ENCODE measurements around the gene NEUROD2.

The NEUROD2 gene

DNA sequence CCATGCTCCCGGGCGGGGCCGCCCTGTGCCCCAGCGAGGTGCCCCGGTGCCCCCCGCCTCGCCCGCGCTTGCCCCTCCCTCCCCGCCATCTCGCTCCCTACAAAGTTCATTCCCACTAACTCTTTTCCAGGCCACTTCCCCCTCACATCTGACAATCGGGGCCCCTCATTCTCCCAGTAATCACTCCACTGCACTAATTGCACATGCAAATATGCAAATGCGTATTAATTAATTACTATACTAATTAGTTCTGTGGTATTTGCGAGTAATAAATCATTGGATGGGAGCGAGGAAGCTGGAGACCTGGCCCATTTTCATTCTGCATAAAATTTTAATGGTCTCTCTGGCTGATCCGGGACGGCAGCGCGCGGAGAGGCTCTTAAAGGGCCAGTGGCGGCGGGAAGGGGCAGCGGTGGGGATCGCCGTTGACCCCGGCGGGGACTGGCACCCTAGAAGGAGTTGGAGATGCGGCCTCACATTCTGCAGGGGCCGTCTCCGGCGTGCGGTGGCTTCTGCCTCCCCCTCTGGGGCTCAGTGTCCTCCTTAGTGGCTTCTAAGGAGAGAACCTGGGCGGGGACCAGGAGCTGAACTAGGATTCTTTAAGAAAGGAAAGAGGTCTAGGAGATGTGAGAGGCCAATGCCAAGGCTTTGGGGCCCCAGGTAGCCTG, 10.7 kb upstream of the NEUROD2 start:
- DNase-seq (ENCODE audit: low spot score): no peak

DNA sequence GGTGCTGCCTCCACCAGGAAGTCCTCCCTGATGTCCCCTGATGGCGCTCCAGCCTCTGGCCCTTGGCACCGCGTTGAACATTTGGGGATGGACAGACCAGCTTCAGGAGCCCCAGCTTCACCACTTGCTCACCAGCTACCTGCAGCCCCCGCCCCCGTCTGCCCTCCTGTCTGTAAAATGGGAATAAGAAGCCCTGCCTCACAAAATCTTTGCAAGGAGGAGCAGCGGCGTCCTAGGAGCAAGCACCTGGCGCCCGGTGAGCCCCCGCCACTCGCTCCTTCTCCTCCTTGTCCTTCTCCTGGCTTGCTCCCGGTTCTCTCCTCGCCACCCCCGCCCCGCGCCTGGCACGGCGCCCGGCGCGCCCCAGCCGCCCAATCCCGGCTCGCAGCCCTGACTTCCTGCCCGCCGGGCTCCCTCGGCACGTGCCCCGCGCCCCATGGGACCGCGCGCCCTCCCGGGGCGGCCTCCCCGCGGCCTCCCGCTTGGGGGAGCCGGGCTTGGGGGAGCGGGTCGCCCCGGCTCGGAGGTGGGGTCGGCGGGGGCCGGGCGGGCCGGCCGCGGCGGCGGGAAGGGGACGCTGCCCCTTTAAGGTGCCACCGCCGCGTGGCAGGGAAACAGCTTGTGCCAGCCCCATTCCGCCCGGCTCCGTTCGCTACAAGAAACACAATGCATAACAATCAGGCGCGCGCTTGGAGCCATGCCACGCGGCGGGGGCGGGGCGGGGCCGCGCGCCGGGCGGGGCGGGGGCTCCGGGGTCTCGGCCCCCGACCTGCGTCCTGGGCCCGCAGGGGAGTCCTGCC, 9.9 kb upstream of the NEUROD2 start:
- no peak for DNase-seq (ENCODE audit: low spot score)

- DNase-seq (ENCODE audit: low spot score): no peak
Measured at GRCh38 chr17:39617100-39617445, 9.4 kb upstream of the NEUROD2 start.

DNA sequence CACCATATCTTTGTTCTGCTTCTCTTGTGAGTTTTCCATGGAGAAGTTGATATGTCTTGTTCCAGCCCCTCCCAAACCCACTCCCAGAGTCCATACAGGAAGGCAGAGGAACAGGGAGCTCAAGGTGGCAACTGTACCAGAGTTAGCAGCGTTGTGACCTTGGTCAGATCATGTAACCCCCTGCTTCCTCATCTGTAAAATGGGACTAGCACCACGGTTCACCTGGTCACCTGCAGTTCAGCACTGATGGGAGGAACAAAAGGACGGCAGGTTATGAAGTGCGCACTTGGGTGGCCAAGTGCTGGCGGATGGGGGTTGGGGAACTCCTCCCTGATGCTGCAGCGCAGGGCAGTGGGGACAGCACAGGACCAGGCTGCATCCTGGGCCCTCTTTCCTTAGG, 7.7 kb upstream of the NEUROD2 start:
- DNase-seq (ENCODE audit: low spot score): no peak

GRCh38 chr17:39614545-39615157, 6.9 kb upstream of the NEUROD2 start:
- DNase-seq (ENCODE audit: low spot score): no peak

DNA sequence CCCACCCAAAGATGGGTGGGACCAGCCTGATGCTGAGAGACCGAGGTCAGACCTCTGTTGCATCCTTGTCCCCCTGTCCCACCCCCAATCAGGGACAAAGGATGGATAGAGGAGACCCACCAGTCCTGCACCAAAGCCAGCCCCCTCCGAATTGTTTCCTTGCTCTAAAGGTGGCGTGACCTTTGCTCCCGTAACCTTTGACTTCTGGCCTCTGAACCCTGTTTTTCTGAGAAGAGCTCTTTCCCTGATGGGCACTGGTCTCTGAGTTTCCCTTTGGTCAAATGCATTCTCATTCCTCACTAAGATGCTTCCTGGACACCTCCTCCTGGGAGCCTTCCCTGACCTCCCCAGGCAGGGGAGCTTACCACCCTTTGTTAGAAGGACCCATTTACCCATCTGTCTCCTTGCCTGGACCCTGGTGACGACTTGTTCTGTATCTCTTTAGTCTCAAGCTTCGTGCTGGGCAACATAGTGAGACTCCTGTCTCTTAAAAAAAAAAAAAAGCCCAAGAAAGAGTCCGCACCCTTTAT, 5.3 kb upstream of the NEUROD2 start:
- DNase-seq (ENCODE audit: low spot score): no peak

DNA sequence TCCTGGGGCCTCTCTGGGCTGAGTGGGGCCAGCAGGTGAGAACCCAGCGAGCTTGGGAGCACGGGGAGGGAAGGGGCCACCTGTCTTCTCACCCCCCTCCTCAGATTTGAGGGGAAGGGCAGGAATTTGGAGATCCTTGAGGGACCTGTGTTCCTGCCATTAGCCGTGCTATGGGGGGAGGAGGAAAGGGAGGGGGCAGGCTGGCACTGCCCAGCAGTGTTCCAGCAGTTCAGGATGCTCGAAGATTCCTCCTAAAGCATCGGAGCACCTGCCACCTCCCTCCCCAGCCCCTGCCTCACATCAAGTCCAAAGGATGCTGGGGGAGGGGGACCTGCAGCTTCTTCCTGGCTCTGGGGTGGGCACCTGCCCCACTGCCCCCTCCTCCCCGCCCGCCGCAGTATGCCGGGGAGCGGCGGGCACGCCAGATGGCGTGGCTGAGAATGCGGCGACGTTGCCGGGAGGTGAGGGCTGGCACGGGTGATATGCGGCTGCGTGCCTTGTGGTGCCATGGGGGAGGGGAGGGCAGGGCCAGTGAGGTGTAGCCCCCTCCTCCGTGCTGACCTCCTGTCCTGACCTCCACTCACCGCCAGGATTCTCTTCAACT, 4.7 kb upstream of the NEUROD2 start:
- no peak for DNase-seq (ENCODE audit: low spot score)

DNA sequence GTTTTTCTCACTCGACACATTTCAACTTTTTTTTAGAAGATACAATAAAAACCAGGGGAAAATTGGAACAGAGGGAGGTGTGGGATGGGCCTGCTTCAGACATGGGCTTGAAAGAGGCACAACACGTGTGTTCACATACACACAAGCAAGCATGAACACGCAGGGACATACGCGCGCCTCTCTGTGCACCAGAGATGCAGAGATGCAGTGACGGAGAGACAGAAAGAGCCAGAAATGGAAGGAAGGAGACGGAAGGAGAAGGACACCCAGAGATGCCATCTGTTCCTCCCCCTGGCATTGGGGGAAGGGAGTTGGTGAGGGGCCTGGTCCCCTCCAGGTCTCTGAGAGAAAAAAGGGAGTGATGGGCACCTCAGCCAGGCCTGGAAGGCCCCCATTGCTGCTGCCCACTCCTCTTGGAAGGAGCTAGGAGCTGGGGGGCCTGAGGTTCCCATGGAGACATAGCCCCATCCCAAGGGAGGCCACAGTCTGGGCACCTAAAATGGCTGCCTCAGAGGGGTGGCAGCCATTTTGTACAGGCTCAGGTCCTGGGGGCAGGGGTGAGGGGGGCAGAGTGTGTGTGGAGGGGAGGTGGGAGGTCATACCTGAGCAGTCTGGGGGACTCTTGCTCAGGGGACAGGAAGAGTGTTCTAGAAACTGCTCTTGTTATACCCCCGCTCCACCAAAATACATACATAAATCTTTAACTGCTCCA, 3.8 kb upstream of the NEUROD2 start:
- DNase-seq (ENCODE audit: low spot score): no peak

GRCh38 chr17:39609416-39610025, 1.8 kb upstream of the NEUROD2 start:
- DNase-seq (ENCODE audit: low spot score): no peak

DNA sequence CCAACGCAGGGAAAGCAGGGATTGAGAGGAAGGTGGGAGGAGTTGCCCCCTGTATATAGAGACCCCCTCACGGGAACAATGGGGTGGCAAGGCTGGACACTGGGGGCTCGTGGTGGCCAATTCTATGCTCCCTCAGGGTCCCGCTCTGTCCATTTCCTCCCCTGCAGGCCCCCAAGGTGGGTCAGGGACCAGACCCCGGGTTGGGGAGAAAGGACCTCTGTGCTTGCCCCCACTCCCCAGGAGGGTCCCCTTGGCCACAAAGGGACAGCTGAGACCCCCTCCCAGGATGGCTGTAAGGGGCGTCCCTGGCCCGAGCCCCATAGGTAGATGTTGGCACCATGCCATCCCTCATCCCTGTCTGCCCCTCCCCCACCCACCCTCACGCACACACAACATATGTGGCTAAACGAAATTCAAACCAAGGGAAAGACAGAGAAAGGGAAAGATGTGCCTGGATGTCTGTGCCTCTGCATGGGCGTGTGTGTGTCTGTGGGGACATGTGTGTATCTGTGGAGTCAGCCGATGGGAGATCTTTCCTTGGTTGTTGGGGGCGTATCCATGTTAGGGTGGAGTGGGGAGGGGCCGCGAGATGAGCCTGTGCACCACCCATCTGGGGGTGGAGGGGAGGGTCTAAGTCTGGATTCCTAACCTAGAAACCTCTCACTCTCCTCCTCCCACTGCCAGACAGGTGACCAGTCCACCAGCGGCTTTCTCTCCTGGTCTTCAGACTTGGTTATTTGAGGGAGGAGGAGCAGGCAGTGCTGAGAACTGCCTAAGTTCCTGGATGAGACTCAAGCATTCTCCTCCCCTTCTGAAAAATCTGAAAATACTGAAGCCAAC, 642 bp upstream of the NEUROD2 start:
- DNase-seq (ENCODE audit: low spot score): no peak

GRCh38 chr17:39607057-39607850, 466 bp downstream of the NEUROD2 start:
- no peak for DNase-seq (ENCODE audit: low spot score)

DNA sequence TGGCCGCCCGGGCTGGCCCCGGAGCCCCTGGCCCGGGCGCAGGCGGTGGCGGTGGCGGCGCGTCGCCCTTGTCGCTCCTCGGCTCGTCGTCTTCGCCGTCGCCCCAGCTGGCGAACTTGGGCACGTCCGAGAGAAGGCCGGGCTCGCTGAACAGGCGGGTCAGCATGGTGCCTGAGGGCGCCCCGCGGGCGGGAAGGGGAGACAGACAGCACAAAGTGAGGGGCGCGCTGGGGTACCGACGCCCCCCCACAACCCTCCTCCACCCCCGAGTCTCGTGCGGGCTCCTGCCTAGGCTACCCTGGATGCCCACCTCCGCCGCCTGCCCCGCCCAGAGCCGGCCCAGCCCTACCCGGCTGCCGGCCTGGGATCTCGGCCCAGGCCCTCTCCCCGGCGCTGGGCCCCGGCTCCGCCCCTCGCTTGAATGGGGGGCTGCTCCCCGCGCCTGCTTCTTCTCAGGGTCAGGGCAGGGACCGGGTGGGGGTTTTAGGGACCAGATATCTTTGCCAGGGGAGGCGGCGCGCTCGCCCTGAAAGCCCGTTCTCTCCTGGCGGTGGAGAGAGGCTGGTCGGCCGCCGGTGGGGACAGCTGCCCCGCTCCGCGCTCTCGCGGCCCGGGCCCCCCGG, 1.2 kb downstream of the NEUROD2 start:
- DNase-seq (ENCODE audit: low spot score): no peak

DNA sequence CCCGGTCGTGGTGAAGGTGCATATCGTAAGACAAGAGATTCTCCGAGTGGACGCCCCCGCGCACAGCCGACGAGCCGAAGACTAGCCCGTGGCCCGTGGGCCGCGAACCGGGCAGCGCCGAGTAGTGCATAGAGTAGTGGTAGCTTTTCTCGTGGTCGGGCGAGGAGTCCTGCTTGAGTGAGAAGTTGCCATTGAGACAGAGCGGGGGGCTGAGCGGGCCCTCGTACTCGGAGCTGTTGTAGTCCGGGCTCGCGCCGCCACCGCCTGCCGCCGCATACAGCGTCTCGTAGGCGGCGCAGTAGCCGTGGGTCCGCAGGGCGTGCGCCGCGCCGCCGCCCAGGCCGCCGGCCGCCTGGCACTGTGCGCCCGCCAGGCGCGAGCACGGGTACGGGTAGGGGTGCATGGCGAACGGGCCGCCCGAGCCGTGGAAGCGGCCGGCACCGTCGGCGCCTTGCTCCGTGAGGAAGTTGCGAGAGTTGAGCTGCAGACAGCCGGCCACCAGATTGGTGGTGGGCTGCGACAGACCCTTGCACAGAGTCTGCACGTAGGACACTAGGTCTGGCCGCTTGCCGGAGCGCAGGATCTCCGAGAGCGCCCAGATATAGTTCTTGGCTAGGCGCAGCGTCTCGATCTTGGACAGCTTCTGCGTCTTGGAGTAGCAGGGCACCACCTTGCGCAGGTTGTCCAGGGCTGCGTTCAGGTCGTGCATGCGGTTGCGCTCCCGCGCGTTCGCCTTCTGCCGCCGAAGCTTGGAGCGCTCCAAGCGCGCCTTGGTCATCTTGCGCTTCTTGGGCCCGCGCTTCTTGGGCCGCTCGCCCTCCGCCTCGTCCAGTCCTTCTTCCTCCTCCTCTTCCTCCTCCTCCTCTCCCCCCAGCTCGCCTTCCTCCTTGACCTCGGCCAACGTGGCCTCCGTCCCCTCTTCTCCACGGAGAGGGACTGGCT, 2.0 kb downstream of the NEUROD2 start:
- DNase-seq (ENCODE audit: low spot score): no peak

DNA sequence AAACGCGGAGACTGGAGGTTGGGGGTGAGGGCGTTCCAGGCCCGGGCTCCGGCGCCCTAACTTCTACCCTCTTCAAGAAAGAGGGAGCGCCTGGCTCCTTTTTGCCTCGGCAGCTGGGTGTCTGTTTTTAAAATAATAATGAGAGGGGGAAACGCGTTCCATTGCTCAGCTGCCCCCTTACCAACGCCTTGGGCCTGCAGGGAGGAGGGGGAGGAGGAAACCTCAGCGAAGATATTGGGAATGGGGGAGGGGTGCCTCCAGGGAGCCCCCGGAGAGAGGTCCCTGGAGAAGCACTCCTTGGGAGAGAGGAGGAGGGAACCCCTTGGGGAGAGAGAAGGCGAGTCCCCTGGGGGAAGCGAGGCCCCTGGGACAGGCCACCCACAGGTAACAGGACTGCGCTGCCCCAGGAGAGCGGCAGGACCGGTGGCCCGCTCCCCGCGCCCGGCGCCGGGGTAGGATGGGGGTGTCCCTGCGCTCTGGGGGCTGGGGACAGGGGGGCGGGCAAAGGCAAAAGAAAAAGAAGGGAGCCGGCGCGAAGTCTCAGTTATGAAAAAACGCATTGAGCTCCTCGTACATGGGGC, 2.7 kb downstream of the NEUROD2 start:
- DNase-seq (ENCODE audit: low spot score): no peak

DNA sequence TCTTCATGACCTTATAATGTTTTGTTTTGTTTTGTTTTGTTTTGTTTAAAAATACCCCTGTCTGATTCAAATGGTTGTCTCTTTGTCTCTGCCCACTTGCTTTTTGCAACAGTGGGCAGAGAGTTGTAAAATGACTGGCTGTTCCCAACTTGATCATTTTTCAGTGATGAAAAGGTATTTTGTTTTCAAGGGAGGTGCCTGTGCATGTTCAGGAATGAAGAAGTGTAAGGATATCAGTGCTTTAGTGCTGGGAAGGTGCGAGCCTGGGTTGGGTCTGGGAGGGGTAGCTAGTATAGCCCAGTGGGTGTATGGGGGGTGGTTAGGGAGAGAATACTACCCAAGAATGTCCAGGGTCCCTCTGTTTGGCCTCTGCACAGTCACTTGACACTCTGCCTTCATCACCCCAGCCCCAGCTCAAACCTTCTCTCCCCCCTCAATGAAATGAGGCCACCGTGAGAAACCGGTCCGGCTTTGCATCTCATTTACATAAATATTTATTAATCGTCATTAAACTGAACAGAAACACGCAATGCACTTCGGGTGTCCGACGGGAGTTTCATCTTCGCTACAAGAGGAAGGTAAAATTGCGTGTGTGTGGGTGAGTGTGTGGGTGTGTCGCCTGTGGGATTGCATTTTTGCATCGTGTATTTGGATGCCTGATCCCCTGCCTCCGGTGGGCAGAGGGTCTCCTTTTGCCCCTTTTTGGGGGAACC, 4.3 kb downstream of the NEUROD2 start:
- no peak for DNase-seq (ENCODE audit: low spot score)

DNA sequence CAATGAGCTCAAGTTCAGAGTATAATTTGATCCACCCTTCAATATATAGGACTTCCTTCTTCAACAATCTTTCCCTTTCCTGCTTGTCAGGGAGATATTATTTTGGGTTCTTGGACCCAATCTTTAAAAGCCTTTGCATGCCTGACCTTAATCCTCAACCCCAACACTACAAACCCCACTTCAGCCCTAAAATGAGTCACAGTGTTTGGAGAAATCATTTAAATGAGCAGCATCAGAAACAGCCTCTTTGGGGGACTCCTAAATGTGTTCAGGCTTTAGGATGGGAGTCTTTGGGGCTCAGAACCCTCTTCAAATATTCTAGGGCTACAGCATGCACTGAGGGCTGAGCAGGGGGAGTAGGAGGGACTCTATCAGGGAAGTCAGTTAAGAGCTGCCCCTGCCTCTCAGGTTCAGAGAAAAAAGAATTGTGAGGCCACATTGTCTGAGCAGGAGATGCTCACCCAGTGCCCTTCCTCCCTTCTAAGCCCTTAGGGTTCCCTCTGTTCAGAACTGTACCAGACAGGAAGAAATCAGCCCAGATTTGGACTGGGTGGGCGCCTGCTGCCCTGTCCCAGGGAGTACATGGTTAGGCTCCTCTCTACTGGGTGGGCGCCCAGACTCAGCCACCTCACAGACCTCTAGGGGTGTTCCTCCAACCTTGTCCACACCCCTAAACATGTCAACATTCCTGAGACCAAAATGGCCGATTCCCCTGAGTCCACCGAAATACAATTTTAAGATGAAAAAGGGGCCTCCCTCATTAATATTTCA, 5.0 kb downstream of the NEUROD2 start:
- no peak for DNase-seq (ENCODE audit: low spot score)

All from hematopoietic multipotent progenitor cell treated with erythropoietin and hydrocortisone succinate and interleukin-3 and kit ligand, for 15 days (in vitro differentiated cells).